ENCODE measurements around the gene ATP4A.

Gene ATP4A

DNA sequence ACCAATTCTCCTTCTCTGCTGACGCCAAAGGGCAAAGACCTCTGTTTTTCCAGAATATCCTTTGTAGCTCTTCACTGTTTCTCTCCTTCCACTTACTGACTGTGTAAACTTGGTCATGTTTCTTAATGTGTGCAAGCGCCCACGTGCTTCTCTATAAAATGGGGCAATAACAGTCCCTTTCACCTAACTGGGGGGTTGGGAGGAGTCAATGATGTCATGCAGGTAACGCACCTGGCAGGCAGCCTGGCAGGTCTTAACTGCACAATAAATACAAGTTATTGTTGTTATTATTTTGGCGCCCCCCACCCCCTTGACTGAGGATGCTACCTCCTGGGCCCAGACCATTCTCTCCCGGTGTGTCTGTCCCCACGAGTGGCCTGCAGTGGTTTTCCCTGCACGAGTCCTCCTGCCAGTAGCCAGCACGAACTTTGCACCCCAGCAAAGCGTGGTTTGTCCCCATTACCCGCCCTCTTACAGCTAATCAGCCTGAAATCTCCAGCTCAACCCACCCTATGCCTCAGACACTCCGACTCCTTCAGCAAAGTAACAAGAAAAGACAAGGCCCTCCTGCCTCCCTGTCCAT, 40.6 kb downstream of the ATP4A start:
- no peak for DNase-seq

DNA sequence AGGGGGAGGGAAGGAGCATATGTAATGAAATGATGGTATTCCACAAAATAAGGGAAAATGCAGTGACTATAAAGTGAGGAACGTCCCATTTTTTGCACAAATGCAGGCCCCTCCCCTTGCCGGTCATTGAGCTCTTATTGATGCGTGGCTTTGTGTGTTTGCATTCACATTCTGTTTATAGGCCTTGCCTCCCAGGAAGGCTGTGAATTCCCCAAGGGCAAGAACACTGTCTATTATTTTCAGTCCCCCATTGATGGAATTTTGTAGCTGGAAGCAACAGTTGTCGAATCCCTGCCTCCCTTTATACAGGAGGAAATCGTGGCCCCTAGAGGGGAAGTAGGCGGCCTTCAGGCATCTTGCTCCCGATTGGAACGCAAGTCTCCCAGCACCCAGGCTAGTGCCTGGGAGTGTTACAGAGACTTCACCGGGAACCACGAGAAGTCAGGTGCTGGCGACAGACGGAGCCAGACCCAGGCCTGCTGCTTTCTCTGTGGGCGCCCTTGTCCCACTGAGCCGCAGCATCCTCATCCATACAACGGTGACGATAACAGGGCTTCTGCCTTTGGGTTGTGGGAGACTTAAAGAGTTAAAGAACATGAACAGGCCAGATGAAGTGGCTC, 42.2 kb downstream of the ATP4A start:
- no peak for DNase-seq

DNA sequence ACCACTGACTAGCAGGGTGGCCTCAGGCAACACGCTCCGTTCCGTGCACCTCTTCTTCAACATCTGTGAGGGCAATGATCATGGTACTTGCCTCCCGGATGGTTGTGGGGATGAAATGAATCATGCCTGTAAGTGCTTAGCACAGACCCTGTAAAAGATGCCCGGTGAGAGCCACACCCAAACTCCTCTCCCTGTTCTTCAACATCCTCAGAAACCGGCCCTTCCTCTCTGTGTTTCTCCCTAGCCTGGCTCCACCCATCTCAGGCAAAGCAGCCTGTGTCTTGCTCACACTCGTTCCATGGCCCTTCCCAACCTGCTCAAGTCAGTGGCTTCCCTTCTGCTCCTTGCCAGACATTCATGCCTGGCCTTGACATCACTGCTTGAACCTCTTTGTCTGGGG, 44.2 kb downstream of the ATP4A start:
- DNase-seq = peak; percentile 64

DNA sequence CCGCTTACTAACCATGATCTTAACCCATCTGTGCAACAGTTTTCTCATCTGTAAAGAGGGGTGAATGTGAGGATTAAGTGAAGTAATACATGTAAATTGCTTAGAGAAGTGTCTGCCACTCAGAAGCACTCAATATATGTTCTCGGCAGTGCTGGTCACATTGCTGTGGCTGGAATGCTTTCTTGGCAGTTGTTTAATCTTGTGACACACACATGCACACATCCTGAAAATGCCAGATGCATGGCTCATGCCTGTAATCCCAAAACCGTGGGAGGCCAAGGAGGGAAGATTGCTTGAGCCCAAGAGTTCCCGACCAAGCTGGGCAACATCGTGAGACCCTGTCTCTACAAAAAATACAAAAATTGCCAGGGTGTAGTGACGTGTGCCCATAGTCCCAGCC, 45.1 kb downstream of the ATP4A start:
- peak; percentile 76 for DNase-seq

DNA sequence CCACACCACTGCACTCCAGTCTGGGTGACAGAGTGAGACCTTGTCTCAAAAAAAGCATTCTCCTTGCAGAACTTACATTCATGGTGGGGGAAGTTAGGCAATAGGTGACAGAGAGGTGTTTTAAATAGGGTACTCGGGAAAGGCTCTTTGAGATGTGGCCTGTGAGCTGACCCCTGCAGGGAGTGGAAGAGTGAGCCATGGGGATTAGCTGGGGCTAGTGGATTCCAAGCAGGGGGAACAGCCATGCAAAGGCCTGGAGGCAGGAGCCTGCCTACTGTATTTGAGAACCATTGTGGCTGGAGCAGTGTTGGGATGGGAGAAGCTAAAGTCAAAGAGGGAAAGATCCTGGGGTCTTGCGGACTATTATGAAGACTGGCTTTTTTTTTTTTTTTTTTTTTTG, 46.1 kb downstream of the ATP4A start:
- no peak for DNase-seq

DNA sequence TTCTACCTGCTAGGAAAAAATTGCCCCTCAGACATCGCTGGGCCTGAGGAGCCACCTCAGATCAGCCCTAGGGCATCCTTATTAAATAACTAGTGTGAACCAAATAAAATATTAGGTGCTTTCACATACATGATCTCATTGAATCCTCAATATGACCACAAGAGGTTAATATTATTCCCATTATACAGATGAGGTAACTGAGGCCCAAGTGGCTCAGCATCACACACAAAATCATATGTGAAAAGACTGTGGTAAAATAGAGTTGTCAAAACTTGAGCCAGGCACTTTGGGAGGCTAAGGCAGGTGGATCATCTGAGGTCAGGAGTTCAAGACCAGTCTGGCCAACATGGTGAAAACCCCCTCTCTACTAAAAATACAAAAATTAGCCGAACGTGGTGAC, 47.1 kb downstream of the ATP4A start:
- DNase-seq = no peak

DNA sequence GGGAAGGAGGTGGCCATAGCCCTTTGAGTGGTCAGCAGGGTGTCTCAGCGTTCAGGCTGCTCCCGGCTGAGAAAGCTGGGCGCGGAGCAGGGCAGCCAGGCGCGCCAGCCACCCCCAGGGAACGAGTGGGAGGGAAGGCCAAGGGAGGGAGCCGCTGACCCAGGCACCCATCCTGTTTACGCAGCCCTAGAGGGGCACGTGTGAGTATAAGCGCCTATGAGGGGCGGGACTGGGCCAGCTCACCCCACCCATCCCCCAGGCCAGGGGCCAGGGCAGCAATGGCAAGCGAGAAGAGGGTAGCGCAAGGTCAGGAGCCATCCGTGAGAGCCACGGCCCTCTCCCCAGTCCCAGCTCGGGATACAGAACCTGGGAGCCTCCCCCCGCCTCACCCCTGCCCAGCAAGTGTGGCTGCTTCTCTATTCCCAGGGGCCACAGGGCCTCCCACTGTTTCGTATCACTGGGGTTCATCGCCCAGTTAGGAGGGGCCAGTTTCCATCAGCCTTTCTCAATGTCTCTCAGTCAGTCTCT, 49.1 kb downstream of the ATP4A start:
- DNase-seq = peak; percentile 61

DNA sequence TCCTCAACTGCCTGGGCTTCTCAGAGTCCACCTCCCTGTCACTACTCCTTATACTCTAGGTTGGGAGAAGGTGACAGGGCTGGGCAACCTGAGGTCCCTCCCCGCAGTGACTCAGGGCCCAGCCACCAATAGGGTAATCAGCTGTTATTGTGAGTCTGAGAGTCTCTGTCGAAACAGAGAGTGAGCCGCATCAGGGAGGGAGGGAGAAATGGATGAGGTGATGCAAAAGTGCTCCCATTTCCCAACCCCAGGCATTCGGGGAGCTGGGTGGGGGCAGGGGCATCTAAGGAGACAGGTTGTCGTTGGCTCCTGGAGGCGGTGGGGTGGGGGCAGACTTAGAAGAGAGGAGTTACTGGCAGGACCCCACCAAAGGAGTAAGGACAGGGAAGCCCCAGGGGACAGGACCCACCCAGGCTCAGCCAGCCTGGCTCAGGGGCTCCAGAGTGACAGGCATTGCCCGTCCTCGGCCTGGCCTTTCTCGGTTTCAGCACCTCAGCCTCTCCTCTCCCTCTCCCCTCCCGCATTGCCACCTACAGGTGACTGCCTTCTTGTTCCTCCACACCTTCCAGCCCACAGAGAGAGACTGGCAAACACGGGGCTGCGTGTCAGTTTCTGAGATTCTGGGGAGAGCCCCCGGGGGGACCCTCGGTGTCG, 49.7 kb downstream of the ATP4A start, which contains the start of gene DMKN:
DMKN (minus strand) TSS at position 22 of the 654 bp plus-strand sequence. CDS start 174 bp downstream, outside the sequence.
- peak; percentile 65 for DNase-seq

DNA sequence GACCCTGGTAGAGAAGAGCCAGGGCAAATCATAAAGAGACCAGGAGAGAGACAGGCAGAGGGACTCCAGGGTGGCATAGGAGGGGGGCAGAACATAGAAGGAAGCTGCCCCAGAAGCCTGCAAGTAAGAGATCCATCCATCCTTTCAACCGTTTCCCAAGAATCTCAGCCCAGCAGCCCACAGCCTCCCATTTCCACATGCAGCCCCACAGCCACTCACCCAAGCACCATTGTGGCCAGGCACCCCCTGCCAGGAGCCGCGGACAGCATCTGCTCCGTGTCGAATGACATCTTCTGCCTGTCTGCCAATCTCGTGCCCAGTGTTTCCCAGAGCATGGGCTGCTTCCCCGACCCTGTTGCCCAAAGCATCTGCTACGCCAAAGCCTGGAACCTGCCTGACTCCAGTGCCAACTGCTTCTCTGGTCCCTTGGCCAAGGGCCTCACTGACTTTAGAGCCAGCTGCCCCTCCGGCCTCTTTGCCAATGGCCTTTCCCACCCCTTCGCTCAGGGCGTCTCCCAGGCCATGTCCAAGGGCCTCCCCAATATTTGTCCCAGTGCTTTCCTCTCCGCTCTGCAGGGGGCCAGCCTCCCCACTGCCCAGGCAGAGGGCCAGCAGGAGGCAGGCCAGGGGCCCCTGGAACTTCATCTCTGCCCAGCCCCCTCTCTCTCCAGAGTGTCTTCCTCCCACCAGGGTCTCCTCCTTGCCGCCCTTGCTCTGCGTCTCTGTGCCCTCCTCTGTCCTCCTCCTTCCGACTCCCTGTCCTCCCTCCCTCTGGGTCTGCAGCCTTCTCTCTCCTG, 50.4 kb downstream of the ATP4A start:
- no peak for DNase-seq

DNA sequence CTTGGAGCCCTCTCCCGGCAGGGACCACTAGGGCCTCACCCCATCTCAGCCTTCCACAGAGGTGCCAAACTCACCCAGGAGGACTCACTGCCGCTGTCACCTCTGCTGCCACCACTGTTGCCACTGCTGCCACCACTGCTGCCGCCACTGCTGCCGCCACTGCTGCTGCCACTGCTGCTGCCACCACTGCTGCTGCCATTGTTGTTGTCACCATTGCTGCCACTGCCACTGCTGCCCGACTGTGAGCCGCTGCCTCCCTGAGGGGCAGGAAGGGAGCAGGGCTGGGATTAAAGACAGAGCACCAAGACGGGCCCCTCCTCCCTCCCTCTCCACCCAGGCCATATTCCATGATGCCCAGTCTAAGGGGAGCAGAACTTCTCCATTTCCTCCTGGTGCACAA, 52.1 kb downstream of the ATP4A start:
- DNase-seq = no peak

DNA sequence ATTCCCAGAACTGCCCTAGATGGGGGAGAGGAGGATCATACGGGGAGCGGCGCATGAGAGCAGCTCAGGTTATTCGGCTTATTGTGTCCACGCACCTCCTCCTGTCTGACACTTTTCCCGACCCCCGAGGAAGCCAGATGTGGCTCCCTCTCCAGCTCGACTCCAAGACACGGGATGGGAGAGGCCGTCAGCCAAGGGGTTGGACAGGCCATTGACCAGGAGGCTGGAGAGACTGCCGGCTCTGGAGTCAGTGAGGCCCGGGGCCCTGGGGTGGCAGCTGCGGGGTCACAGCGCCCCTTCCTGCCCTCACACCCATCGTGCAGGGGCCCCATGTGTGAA, 52.9 kb downstream of the ATP4A start:
- no peak for DNase-seq

DNA sequence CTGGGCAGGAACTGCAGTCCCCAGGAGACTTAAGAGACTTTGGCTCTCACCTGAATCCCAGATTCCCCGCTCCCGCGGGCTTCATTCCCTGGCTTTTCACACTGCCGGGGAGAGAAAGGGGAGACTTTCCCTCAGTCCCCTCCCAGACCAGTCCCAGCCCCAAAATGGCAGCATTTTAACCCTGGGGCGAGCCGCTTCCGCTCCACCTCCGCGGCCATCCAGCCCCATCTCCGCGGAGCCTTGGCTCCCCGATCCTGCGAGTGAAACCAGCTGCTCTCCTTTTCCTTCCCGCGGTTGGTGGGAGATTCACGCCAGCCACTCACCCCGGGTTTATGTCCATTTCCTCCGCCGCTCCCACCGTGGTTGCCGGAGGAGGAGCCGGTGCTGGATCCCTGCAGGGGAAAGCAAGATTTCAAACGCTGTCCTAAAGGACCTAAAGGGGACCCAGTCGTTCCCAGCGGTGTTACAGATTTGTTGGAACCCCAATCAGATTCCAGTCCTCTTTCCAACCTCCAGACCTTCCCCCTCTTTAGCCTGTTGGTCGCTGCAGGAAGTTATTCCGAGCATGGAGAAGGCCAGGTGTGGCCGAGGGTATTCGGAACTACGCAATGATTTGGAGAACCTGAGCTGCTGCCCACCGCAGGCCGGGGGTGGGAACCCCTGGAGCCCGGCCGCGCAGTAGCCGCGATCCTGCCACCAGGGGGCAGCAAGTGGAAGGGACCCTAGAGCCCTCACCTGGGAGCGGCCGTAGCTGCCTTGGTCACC, 53.4 kb downstream of the ATP4A start:
- DNase-seq = peak; percentile 95

DNA sequence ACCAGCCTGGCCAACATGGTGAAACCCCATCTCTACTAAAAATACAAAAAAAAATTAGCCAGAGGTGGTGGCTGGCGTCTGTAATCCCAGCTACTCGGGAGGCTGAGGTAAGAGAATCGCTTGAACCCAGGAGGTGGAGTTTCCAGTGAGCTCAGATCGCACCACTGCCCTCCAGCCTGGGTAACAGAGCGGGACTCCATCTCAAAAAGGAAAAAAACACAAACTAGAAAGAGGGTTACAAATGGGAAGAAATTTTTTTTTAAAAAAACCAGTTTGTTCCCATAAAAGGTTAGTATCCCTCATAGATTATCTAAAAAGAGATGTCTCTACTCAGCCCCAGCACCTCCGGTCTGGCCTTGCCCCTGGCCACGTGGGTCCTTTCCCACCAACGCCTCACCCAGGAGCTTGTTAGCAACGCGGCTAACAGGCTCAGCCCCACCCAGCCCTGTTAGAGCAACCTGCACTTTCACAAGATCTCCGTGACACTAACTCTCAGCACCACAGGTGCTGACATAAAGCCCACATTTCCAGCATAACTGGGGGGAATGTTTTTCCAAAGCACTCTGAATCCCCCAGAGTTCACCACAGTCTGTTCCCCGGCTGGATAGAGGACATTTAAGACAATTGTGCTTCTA, 54.3 kb downstream of the ATP4A start:
- DNase-seq = peak; percentile 80

DNA sequence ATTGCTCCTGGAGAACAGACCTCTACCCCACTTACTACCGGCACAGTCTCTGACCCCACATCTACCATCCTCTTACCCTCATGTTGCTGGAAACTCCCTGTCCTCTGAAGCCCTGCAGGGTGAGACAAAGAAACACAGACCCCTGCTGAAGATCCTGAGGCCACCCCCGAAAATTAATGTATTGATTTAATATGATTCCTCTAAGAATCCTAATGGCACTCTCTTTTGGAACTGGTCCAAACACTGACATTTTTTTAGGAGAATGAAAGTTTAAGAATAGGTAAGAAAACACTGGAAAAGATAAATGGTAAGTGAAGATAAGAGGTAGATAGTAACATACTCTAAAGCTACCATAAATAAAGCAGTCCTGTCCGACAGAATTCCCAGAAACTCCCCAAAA, 55.3 kb downstream of the ATP4A start:
- no peak for DNase-seq

DNA sequence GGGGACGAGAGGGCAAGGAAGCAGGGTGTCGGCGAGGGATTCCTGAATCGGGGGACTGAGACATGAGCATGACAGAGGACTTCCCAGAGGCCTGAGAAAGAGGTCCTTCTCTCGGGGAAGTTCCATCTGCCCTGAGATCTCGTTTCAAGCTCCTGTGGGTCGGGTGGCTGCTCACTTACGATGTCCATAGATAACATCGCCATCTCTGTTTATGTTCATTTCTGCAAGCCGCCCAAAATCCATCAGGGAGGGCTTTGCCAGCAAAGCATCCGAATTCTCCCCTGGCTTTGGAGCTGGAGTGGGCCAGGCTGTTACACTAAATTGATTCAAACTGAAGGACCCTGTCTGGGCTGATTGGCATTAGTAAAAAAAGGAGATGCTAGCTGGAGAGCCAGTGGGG, 55.9 kb downstream of the ATP4A start:
- DNase-seq = no peak

DNA sequence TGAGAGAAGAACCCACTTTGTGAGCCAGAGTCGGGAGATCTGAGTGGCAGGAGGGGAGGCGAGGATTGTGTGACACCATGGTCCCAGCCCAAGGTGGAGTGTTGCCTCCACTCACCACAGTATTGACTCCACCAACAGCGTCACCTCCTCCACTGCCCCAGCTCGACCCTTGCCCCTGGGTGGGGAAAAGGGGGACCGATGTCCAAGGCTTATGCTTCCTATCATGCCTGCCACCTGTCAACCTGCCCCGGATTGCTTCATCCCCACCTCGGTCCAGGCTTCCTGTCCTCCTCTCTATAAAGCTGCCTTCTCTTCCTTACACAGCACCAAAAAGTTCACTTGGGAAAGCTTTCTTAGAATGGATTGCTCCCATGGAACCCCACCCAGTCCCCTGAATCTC, 57.4 kb downstream of the ATP4A start:
- DNase-seq = no peak

DNA sequence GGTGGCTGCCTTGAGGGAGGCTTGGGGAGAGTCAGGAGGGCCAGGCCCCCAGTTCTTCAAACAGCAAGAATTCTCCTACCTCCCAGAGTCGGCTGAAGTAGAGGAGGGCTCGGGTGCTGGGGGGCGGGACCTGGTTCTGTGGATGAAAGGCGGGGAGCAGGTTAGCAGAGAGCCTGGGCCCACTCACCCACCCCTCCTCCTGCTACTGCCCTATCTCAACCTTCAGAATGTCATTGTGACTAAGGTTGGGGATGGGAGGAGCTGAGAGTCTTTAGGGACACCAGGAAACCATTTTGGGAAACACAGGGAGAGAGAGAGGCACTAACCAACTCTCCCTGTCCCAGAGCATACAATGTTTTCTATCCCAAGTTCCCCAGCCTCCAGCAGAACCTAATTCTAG, 60.7 kb downstream of the ATP4A start:
- no peak for DNase-seq

DNA sequence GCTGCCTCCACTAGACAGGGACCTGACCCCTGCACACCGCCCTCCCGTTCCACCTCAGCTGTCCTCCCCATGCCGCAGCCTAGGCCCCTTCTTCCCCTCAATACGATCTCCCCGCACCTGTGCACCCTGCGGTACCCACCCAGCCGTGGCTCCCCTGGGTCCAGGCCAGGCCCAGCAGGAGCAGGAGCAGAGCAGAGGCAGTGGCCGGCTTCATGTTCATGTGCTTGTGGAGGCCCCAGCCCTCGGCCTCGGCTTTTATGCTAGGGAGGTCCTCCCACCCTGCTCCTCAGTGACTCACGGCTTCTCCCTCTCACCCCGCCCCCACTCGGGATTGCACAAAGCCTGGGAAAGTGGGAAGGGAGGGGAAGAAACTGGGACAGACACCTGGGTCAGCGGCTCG, 61.8 kb downstream of the ATP4A start:
- DNase-seq = peak; percentile 70

DNA sequence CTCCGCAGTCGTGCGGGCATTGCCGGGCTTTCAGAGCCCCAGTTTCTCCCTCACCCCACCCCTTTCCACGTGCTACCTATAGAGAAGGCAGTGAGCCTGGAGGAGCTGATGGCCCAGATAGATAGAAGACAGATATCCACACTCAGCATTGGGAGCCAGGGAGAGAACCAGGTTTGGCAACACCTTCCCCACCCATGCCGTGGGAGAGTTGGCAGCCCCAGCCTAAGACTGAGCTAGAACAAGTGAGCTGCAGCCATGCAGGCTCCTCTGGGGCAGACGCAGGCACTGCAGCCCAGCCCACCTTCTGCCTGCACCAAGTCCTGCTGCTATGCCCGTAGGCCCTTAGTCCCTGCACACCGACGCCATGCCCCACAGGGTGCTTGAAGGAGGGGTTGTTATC, 62.8 kb downstream of the ATP4A start:
- DNase-seq = no peak

Measured in islet precursor cell (in vitro differentiated cells).